Superior temporal gyrus (tissue), 1 donor: ENCODE results near the gene CCNE1.
A peak's percentile ranks its signal among the peaks of the same experiment; 100 is the strongest.

ENCODE experiments used
- DNase-seq: peaks from one replicate; pipeline ENCODE4 v3.0.0-alpha.2; 2016; ENCODE audit errors: extremely low spot score

The CCNE1 gene

GRCh38 chr19:29844891-29845573, 33.2 kb downstream of the CCNE1 start:
- peak; percentile 80 for DNase-seq

GRCh38 chr19:29845574-29846176, 33.9 kb downstream of the CCNE1 start:
- DNase-seq, result peak; percentile 37

- no peak for DNase-seq
Observed at GRCh38 chr19:29849208-29849607, 37.4 kb downstream of the CCNE1 start.

- DNase-seq, result no peak
Observed at GRCh38 chr19:29850482-29850881, 38.7 kb downstream of the CCNE1 start.

- DNase-seq, result no peak
Observed at GRCh38 chr19:29851769-29852521, 40.2 kb downstream of the CCNE1 start.

GRCh38 chr19:29854033-29854432, 42.2 kb downstream of the CCNE1 start:
- DNase-seq, result no peak

GRCh38 chr19:29855087-29855486, 43.3 kb downstream of the CCNE1 start:
- no peak for DNase-seq

- DNase-seq, result no peak
Observed at GRCh38 chr19:29855741-29856500, 44.1 kb downstream of the CCNE1 start.

- DNase-seq, result no peak
Observed at GRCh38 chr19:29858000-29858596, 46.3 kb downstream of the CCNE1 start.

GRCh38 chr19:29858621-29859020, 46.8 kb downstream of the CCNE1 start:
- no peak for DNase-seq

GRCh38 chr19:29860492-29860891, 48.7 kb downstream of the CCNE1 start:
- no peak for DNase-seq

- DNase-seq, result no peak
Observed at GRCh38 chr19:29861574-29861973, 49.8 kb downstream of the CCNE1 start.

GRCh38 chr19:29866011-29866410, 54.2 kb downstream of the CCNE1 start:
- no peak for DNase-seq

- DNase-seq, result no peak
Observed at GRCh38 chr19:29867984-29868383, 56.2 kb downstream of the CCNE1 start.

GRCh38 chr19:29871143-29871542, 59.4 kb downstream of the CCNE1 start:
- DNase-seq, result no peak

GRCh38 chr19:29872224-29872731, 60.5 kb downstream of the CCNE1 start:
- DNase-seq, result no peak

GRCh38 chr19:29873024-29873800, 61.4 kb downstream of the CCNE1 start:
- peak; percentile 46 for DNase-seq
